ENCODE measurements around the gene CEP85L.

Gene CEP85L

DNA sequence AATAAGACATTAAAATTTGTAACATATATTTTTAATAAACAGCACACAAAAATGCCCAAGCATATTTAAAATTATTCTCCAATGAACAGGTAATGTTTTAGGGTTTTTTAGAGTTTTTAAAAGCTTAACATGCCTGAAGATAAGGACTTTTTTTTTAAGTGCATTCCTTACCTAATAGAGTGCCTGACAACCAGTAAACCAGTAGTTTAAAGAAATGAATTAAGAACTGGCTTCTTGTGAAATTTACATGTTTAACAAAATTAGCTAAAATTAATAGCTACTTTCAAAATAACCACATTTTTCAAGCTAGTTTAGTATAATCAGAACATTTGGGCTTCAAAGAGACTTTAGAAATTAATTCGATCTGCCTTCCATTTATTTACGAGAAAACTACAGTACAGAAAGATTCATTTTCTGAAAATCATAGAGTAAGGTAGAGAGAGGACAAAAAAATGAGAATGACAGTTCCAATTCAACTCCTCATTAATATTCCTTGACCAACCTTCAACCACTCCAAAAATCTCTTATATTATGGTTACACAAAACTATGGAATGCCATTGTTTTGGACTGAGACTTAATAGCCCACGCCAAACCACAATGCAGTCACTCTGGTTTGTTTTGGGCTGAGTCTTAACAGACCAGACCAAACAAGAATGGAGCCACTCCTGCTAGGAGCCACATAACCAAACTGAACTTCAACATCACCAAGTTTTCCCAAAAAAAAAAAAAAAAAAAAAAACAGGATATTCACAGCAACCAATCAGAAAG lies 109.0 kb downstream of the CEP85L start:
- DNase-seq (ENCODE audit: low read depth in 1 of 2, low spot score in 1 of 2) = no peak
- no peak overlapping the region for H3K27ac ChIP-seq (replicated peaks)
- no peaks in the 10 kb centered on the region for H3K27me3 ChIP-seq (ENCODE audit: insufficient read depth, poor library complexity, severe bottlenecking)
- H3K4me3 ChIP-seq (replicated peaks; ENCODE audit: insufficient read depth, low read length) = no peak overlapping the region
- TF ChIP-seq GABPA (IDR thresholded peaks at IDR 0.05; ENCODE audit: low read depth) = no peak
- no peak for TF ChIP-seq SPI1 (IDR thresholded peaks at IDR 0.05; ENCODE audit: borderline replicate concordance, low read depth)
- TF ChIP-seq POLR2AphosphoS5 (IDR thresholded peaks at IDR 0.05; ENCODE audit: low read depth) = no peak
- TF ChIP-seq, protein P1, sequence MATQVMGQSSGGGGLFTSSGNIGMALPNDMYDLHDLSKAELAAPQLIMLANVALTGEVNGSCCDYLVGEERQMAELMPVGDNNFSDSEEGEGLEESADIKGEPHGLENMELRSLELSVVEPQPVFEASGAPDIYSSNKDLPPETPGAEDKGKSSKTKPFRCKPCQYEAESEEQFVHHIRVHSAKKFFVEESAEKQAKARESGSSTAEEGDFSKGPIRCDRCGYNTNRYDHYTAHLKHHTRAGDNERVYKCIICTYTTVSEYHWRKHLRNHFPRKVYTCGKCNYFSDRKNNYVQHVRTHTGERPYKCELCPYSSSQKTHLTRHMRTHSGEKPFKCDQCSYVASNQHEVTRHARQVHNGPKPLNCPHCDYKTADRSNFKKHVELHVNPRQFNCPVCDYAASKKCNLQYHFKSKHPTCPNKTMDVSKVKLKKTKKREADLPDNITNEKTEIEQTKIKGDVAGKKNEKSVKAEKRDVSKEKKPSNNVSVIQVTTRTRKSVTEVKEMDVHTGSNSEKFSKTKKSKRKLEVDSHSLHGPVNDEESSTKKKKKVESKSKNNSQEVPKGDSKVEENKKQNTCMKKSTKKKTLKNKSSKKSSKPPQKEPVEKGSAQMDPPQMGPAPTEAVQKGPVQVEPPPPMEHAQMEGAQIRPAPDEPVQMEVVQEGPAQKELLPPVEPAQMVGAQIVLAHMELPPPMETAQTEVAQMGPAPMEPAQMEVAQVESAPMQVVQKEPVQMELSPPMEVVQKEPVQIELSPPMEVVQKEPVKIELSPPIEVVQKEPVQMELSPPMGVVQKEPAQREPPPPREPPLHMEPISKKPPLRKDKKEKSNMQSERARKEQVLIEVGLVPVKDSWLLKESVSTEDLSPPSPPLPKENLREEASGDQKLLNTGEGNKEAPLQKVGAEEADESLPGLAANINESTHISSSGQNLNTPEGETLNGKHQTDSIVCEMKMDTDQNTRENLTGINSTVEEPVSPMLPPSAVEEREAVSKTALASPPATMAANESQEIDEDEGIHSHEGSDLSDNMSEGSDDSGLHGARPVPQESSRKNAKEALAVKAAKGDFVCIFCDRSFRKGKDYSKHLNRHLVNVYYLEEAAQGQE (IDR thresholded peaks at IDR 0.05; ENCODE audit: insufficient replicate concordance, low read depth) = no peak
- TF ChIP-seq, protein P2, sequence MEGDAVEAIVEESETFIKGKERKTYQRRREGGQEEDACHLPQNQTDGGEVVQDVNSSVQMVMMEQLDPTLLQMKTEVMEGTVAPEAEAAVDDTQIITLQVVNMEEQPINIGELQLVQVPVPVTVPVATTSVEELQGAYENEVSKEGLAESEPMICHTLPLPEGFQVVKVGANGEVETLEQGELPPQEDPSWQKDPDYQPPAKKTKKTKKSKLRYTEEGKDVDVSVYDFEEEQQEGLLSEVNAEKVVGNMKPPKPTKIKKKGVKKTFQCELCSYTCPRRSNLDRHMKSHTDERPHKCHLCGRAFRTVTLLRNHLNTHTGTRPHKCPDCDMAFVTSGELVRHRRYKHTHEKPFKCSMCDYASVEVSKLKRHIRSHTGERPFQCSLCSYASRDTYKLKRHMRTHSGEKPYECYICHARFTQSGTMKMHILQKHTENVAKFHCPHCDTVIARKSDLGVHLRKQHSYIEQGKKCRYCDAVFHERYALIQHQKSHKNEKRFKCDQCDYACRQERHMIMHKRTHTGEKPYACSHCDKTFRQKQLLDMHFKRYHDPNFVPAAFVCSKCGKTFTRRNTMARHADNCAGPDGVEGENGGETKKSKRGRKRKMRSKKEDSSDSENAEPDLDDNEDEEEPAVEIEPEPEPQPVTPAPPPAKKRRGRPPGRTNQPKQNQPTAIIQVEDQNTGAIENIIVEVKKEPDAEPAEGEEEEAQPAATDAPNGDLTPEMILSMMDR (IDR thresholded peaks at IDR 0.05; ENCODE audit: insufficient read depth, low read length) = no peak

- DNase-seq (ENCODE audit: low read depth in 1 of 2, low spot score in 1 of 2) = no peak
- Histone ChIP-seq H3K27me3 (ENCODE audit: insufficient read depth, poor library complexity, severe bottlenecking) (no peaks in the 10 kb centered on the region), H3K4me3 (replicated peaks; ENCODE audit: insufficient read depth, low read length) (no peak overlapping the region), H3K27ac (replicated peaks) (no peak overlapping the region)
- TF ChIP-seq, protein P2 (IDR thresholded peaks at IDR 0.05; ENCODE audit: insufficient read depth, low read length) = no peak
- TF ChIP-seq, protein P1 (IDR thresholded peaks at IDR 0.05; ENCODE audit: insufficient replicate concordance, low read depth) = no peak
- TF ChIP-seq POLR2AphosphoS5 (IDR thresholded peaks at IDR 0.05; ENCODE audit: low read depth) (no peak), SPI1 (IDR thresholded peaks at IDR 0.05; ENCODE audit: borderline replicate concordance, low read depth) (no peak), GABPA (IDR thresholded peaks at IDR 0.05; ENCODE audit: low read depth) (no peak)
These were observed 113.8 kb downstream of the CEP85L start for GRCh38 chr6:118537574-118537973.

GRCh38 chr6:118536478-118536877 lies 114.9 kb downstream of the CEP85L start:
- DNase-seq (ENCODE audit: low read depth in 1 of 2, low spot score in 1 of 2) = no peak
- H3K27me3 ChIP-seq (ENCODE audit: insufficient read depth, poor library complexity, severe bottlenecking) = no peaks in the 10 kb centered on the region
- H3K4me3 ChIP-seq (replicated peaks; ENCODE audit: insufficient read depth, low read length) = no peak overlapping the region
- H3K27ac ChIP-seq (replicated peaks) = no peak overlapping the region
- TF ChIP-seq, protein P2 (IDR thresholded peaks at IDR 0.05; ENCODE audit: insufficient read depth, low read length) = no peak
- TF ChIP-seq SPI1 (IDR thresholded peaks at IDR 0.05; ENCODE audit: borderline replicate concordance, low read depth) (no peak), POLR2AphosphoS5 (IDR thresholded peaks at IDR 0.05; ENCODE audit: low read depth) (no peak), GABPA (IDR thresholded peaks at IDR 0.05; ENCODE audit: low read depth) (no peak)
- TF ChIP-seq, protein P1 (IDR thresholded peaks at IDR 0.05; ENCODE audit: insufficient replicate concordance, low read depth) = no peak
